ENCODE measurements around the gene POU2AF1.

The POU2AF1 gene

GRCh38 chr11:111319296-111319695 is 59.8 kb downstream of the POU2AF1 start:
- Histone ChIP-seq H3K27me3 (ENCODE audit: control insufficient read depth, low read length) (peaks cover 13% of the 10 kb centered on the region), H3K79me2 (ENCODE audit: control insufficient read depth, low read length) (no peaks in the 10 kb centered on the region), H3K36me3 (ENCODE audit: control insufficient read depth, low read length) (no peaks in the 10 kb centered on the region), H3K9me3 (ENCODE audit: control insufficient read depth, insufficient read depth, low read length) (no peaks in the 10 kb centered on the region), H3K9me2 (replicated peaks; ENCODE audit: control insufficient read depth, low read length) (no peaks in the 10 kb centered on the region), H3K4me3 (ENCODE audit: low read length) (no peak overlapping the region), H3K27ac (ENCODE audit: low read depth, low read length) (no peak overlapping the region), H3K4me1 (ENCODE audit: control insufficient read depth, low read length) (no peaks in the 10 kb centered on the region), H3K4me2 (ENCODE audit: low read length) (no peak overlapping the region), H4K20me1 (ENCODE audit: control insufficient read depth, insufficient read depth, low read depth, low read length) (no peaks in the 10 kb centered on the region), H3F3A (ENCODE audit: control insufficient read depth, insufficient read depth) (no peaks in the 10 kb centered on the region)
- TF ChIP-seq CTCF (IDR thresholded peaks at IDR 0.05; ENCODE audit: low read depth, low read length, poor library complexity, severe bottlenecking) (no peak), EZH2phosphoT487 (IDR thresholded peaks at IDR 0.05; ENCODE audit: borderline replicate concordance, low read length) (no peak)

GRCh38 chr11:111312076-111312475 is 67.0 kb downstream of the POU2AF1 start:
- no peaks in the 10 kb centered on the region for H3K79me2 ChIP-seq (ENCODE audit: control insufficient read depth, low read length)
- no peaks in the 10 kb centered on the region for H3K4me1 ChIP-seq (ENCODE audit: control insufficient read depth, low read length)
- H3K36me3 ChIP-seq (ENCODE audit: control insufficient read depth, low read length) = no peaks in the 10 kb centered on the region
- H3K9me2 ChIP-seq (replicated peaks; ENCODE audit: control insufficient read depth, low read length) = no peaks in the 10 kb centered on the region
- H3K9me3 ChIP-seq (ENCODE audit: control insufficient read depth, insufficient read depth, low read length) = no peaks in the 10 kb centered on the region
- no peaks in the 10 kb centered on the region for H4K20me1 ChIP-seq (ENCODE audit: control insufficient read depth, insufficient read depth, low read depth, low read length)
- peaks cover 16% of the 10 kb centered on the region for H3K27me3 ChIP-seq (ENCODE audit: control insufficient read depth, low read length)
- no peaks in the 10 kb centered on the region for H3F3A ChIP-seq (ENCODE audit: control insufficient read depth, insufficient read depth)
- no peak overlapping the region for H3K4me2 ChIP-seq (ENCODE audit: low read length)
- no peak overlapping the region for H3K4me3 ChIP-seq (ENCODE audit: low read length)
- no peak overlapping the region for H3K27ac ChIP-seq (ENCODE audit: low read depth, low read length)
- no peak for TF ChIP-seq EZH2phosphoT487 (IDR thresholded peaks at IDR 0.05; ENCODE audit: borderline replicate concordance, low read length)
- no peak for TF ChIP-seq CTCF (IDR thresholded peaks at IDR 0.05; ENCODE audit: low read depth, low read length, poor library complexity, severe bottlenecking)

GRCh38 chr11:111310723-111311122 is 68.4 kb downstream of the POU2AF1 start:
- H3K9me2 ChIP-seq (replicated peaks; ENCODE audit: control insufficient read depth, low read length) = no peaks in the 10 kb centered on the region
- H3F3A ChIP-seq (ENCODE audit: control insufficient read depth, insufficient read depth) = no peaks in the 10 kb centered on the region
- no peak overlapping the region for H3K4me3 ChIP-seq (ENCODE audit: low read length)
- no peak overlapping the region for H3K4me2 ChIP-seq (ENCODE audit: low read length)
- H3K27ac ChIP-seq (ENCODE audit: low read depth, low read length) = no peak overlapping the region
- no peaks in the 10 kb centered on the region for H3K4me1 ChIP-seq (ENCODE audit: control insufficient read depth, low read length)
- no peaks in the 10 kb centered on the region for H3K9me3 ChIP-seq (ENCODE audit: control insufficient read depth, insufficient read depth, low read length)
- no peaks in the 10 kb centered on the region for H3K79me2 ChIP-seq (ENCODE audit: control insufficient read depth, low read length)
- peaks cover 27% of the 10 kb centered on the region for H3K27me3 ChIP-seq (ENCODE audit: control insufficient read depth, low read length)
- TF ChIP-seq EZH2phosphoT487 (IDR thresholded peaks at IDR 0.05; ENCODE audit: borderline replicate concordance, low read length) (no peak), CTCF (IDR thresholded peaks at IDR 0.05; ENCODE audit: low read depth, low read length, poor library complexity, severe bottlenecking) (no peak)
- no peaks in the 10 kb centered on the region for H4K20me1 ChIP-seq (ENCODE audit: control insufficient read depth, insufficient read depth, low read depth, low read length)
- H3K36me3 ChIP-seq (ENCODE audit: control insufficient read depth, low read length) = no peaks in the 10 kb centered on the region

GRCh38 chr11:111310088-111310487 is 69.0 kb downstream of the POU2AF1 start:
- no peaks in the 10 kb centered on the region for H3K79me2 ChIP-seq (ENCODE audit: control insufficient read depth, low read length)
- no peaks in the 10 kb centered on the region for H3K9me3 ChIP-seq (ENCODE audit: control insufficient read depth, insufficient read depth, low read length)

More at GRCh38 chr11:111310088-111310487, 69.0 kb downstream of the POU2AF1 start:
- H3K27me3 ChIP-seq (ENCODE audit: control insufficient read depth, low read length) = peaks cover 31% of the 10 kb centered on the region
- no peaks in the 10 kb centered on the region for H3K4me1 ChIP-seq (ENCODE audit: control insufficient read depth, low read length)
- no peaks in the 10 kb centered on the region for H3F3A ChIP-seq (ENCODE audit: control insufficient read depth, insufficient read depth)
- H3K36me3 ChIP-seq (ENCODE audit: control insufficient read depth, low read length) = no peaks in the 10 kb centered on the region
- no peaks in the 10 kb centered on the region for H3K9me2 ChIP-seq (replicated peaks; ENCODE audit: control insufficient read depth, low read length)
- no peak overlapping the region for H3K27ac ChIP-seq (ENCODE audit: low read depth, low read length)
- H3K4me3 ChIP-seq (ENCODE audit: low read length) = no peak overlapping the region
- no peak for TF ChIP-seq EZH2phosphoT487 (IDR thresholded peaks at IDR 0.05; ENCODE audit: borderline replicate concordance, low read length)
- TF ChIP-seq CTCF (IDR thresholded peaks at IDR 0.05; ENCODE audit: low read depth, low read length, poor library complexity, severe bottlenecking) = no peak
- no peak overlapping the region for H3K4me2 ChIP-seq (ENCODE audit: low read length)
- no peaks in the 10 kb centered on the region for H4K20me1 ChIP-seq (ENCODE audit: control insufficient read depth, insufficient read depth, low read depth, low read length)

All from DOHH2 (cell line).